ENCODE results near the gene MED13L.

Gene MED13L

GRCh38 chr12:116295327-116296263 lies 18.1 kb upstream of the MED13L start:
- ChIA-PET CTCF (no interaction called here), POLR2A (no interaction called here)
- no peak for TF ChIP-seq FOXM1 (IDR thresholded peaks at IDR 0.05; ENCODE audit: borderline replicate concordance)
- no peak for TF ChIP-seq HDGF (IDR thresholded peaks at IDR 0.05; ENCODE audit: borderline replicate concordance)
- TF ChIP-seq ZNF384 (IDR thresholded peaks at IDR 0.05): no peak
- TF ChIP-seq FOXA1 (IDR thresholded peaks at IDR 0.05): no peak
- TF ChIP-seq CTBP1 (IDR thresholded peaks at IDR 0.05; ENCODE audit: borderline replicate concordance): no peak
- TF ChIP-seq FOXK2 (IDR thresholded peaks at IDR 0.05): no peak
- no peak for TF ChIP-seq NFRKB (IDR thresholded peaks at IDR 0.05)
- DNase-seq (ENCODE audit: extremely low spot score): no peak

GRCh38 chr12:116294454-116295165 lies 17.1 kb upstream of the MED13L start:
- POLR2A ChIA-PET: no interaction called here
- TF ChIP-seq CTBP1 (IDR thresholded peaks at IDR 0.05; ENCODE audit: borderline replicate concordance) (no peak), FOXK2 (IDR thresholded peaks at IDR 0.05) (no peak), HDGF (IDR thresholded peaks at IDR 0.05; ENCODE audit: borderline replicate concordance) (no peak), FOXA1 (IDR thresholded peaks at IDR 0.05) (no peak), L3MBTL2 (conservative IDR thresholded peaks at IDR 0.05) (no peak), ARNT (IDR thresholded peaks at IDR 0.05) (no peak), SUZ12 (IDR thresholded peaks at IDR 0.05) (no peak), SP1 (IDR thresholded peaks at IDR 0.05) (no peak), LEF1 (IDR thresholded peaks at IDR 0.05; ENCODE audit: borderline replicate concordance) (no peak), BHLHE40 (IDR thresholded peaks at IDR 0.05; ENCODE audit: borderline replicate concordance) (no peak), ELF4 (IDR thresholded peaks at IDR 0.05) (no peak), PKNOX1 (IDR thresholded peaks at IDR 0.05) (no peak), FOXM1 (IDR thresholded peaks at IDR 0.05; ENCODE audit: borderline replicate concordance) (no peak)
- no peak for DNase-seq (ENCODE audit: extremely low spot score)
- CTCF ChIA-PET: no interaction called here

GRCh38 chr12:116293687-116294453 lies 16.4 kb upstream of the MED13L start:
- POLR2A ChIA-PET: no interaction called here
- CTCF ChIA-PET: interaction anchor here (0.7 kb wide), 1 partner anchor 20 kb away, joined by 3 read pairs; no protein-coding TSS in a partner anchor
- TF ChIP-seq SUZ12 (IDR thresholded peaks at IDR 0.05) (no peak), PKNOX1 (IDR thresholded peaks at IDR 0.05) (peak; percentile 65)
- no peak for DNase-seq (ENCODE audit: extremely low spot score)

- CTCF ChIA-PET: interaction anchor here (1.4 kb wide), 1 partner anchor 10 kb away, joined by 4 read pairs; no protein-coding TSS in a partner anchor
- no peak for TF ChIP-seq LEF1 (IDR thresholded peaks at IDR 0.05; ENCODE audit: borderline replicate concordance)
- TF ChIP-seq FOXM1 (IDR thresholded peaks at IDR 0.05; ENCODE audit: borderline replicate concordance): no peak
- no peak for DNase-seq (ENCODE audit: extremely low spot score)
- POLR2A ChIA-PET: no interaction called here
These were observed 13.7 kb upstream of the MED13L start for GRCh38 chr12:116291218-116291617.

GRCh38 chr12:116288735-116289134 lies 11.2 kb upstream of the MED13L start:
- DNase-seq (ENCODE audit: extremely low spot score): no peak
- CTCF ChIA-PET: no interaction called here
- TF ChIP-seq TARDBP (IDR thresholded peaks at IDR 0.05): no peak
- TF ChIP-seq SP1 (IDR thresholded peaks at IDR 0.05): no peak
- POLR2A ChIA-PET: no interaction called here

GRCh38 chr12:116287842-116288301 lies 10.4 kb upstream of the MED13L start:
- no peak for DNase-seq (ENCODE audit: extremely low spot score)
- POLR2A ChIA-PET: no interaction called here
- CTCF ChIA-PET: interaction anchor here (0.7 kb wide), 1 partner anchor 170 kb away, joined by 3 read pairs; no protein-coding TSS in a partner anchor
- TF ChIP-seq FOXK2 (IDR thresholded peaks at IDR 0.05) (no peak), PKNOX1 (IDR thresholded peaks at IDR 0.05) (0 out of 2 replicates have a peak, but pooled peaks have one; percentile 12)

All from HEK293T (cell line).